ENCODE results near the gene CLRN2. TPM values are rescaled to one million over a fixed set of nuclear protein-coding genes. Genes with fewer than 3 reads are reported as not detected.

CLRN2 gene
- polyA plus RNA-seq, 1 donor from 2014 or later: not detected

- H3K9me2 ChIP-seq (ENCODE audit: insufficient read depth, low read length): no peaks in the 10 kb centered on the region
- H3K36me3 ChIP-seq (ENCODE audit: insufficient read depth, low read length): no peaks in the 10 kb centered on the region
- peak within 1 kb of the TSS; percentile 53 for H2AFZ ChIP-seq (ENCODE audit: low read depth, low read length)
- peak within 1 kb of the TSS; percentile 71 for H3K9ac ChIP-seq (ENCODE audit: low read length)
- TF ChIP-seq EZH2 (IDR thresholded peaks at IDR 0.05; ENCODE audit: borderline replicate concordance, insufficient read depth, low read length, poor library complexity, severe bottlenecking) (no peak), POLR2AphosphoS5 (IDR thresholded peaks at IDR 0.05) (peak; percentile 52), CTCF (IDR thresholded peaks at IDR 0.05; ENCODE audit: poor library complexity, severe bottlenecking) (peak; percentile 69), REST (IDR thresholded peaks at IDR 0.05; ENCODE audit: borderline replicate concordance) (peak; percentile 27), EP300 (conservative IDR thresholded peaks at IDR 0.05; ENCODE audit: poor library complexity, severe bottlenecking) (peak; percentile 30), RAD21 (conservative IDR thresholded peaks at IDR 0.05) (no peak), TAF1 (IDR thresholded peaks at IDR 0.05; ENCODE audit: low read depth) (no peak), MXI1 (conservative IDR thresholded peaks at IDR 0.05; ENCODE audit: poor library complexity, severe bottlenecking) (peak; percentile 71), SMC3 (conservative IDR thresholded peaks at IDR 0.05; ENCODE audit: poor library complexity) (peak; percentile 60)
- H3F3A ChIP-seq (ENCODE audit: insufficient read depth, low read length, poor library complexity, severe bottlenecking): no peaks in the 10 kb centered on the region
- H3K79me2 ChIP-seq (replicated peaks; ENCODE audit: insufficient read depth, low read length): no peaks in the 10 kb centered on the region
- H3K4me3 ChIP-seq (ENCODE audit: low read length): peak within 1 kb of the TSS; percentile 85
- H3K27ac ChIP-seq (ENCODE audit: low read length): peak within 1 kb of the TSS; percentile 54
- H3K9me3 ChIP-seq (ENCODE audit: low read length): no peaks in the 10 kb centered on the region
- peak within 1 kb of the TSS; percentile 94 for H3K4me2 ChIP-seq (ENCODE audit: low read length)
- H4K20me1 ChIP-seq (ENCODE audit: insufficient read depth): no peaks in the 10 kb centered on the region
- H3K27me3 ChIP-seq (ENCODE audit: insufficient read depth, low read depth, low read length): no peaks in the 10 kb centered on the region
Observed at GRCh38 chr4:17511950-17512795, 2.8 kb upstream of the CLRN2 start, which contains the start of gene QDPR. Gene QDPR, minus strand, starts transcription at chr4:17512090. Its CDS starts 36 bp downstream, at chr4:17512054.

GRCh38 chr4:17512973-17513665, 1.8 kb upstream of the CLRN2 start:
- no peak overlapping the region for H3K27ac ChIP-seq (ENCODE audit: low read length)
- no peaks in the 10 kb centered on the region for H3K9me3 ChIP-seq (ENCODE audit: low read length)
- TF ChIP-seq TAF1 (IDR thresholded peaks at IDR 0.05; ENCODE audit: low read depth) (no peak), POLR2AphosphoS5 (IDR thresholded peaks at IDR 0.05) (no peak), MXI1 (conservative IDR thresholded peaks at IDR 0.05; ENCODE audit: poor library complexity, severe bottlenecking) (no peak), REST (IDR thresholded peaks at IDR 0.05; ENCODE audit: borderline replicate concordance) (no peak), EZH2 (IDR thresholded peaks at IDR 0.05; ENCODE audit: borderline replicate concordance, insufficient read depth, low read length, poor library complexity, severe bottlenecking) (no peak), SMC3 (conservative IDR thresholded peaks at IDR 0.05; ENCODE audit: poor library complexity) (no peak), RAD21 (conservative IDR thresholded peaks at IDR 0.05) (no peak), EP300 (conservative IDR thresholded peaks at IDR 0.05; ENCODE audit: poor library complexity, severe bottlenecking) (no peak), CTCF (IDR thresholded peaks at IDR 0.05; ENCODE audit: poor library complexity, severe bottlenecking) (no peak)
- no peaks in the 10 kb centered on the region for H3K79me2 ChIP-seq (replicated peaks; ENCODE audit: insufficient read depth, low read length)
- no peak overlapping the region for H3K4me2 ChIP-seq (ENCODE audit: low read length)
- H3K9me2 ChIP-seq (ENCODE audit: insufficient read depth, low read length): no peaks in the 10 kb centered on the region
- H3K4me3 ChIP-seq (ENCODE audit: low read length): no peak overlapping the region
- H3K9ac ChIP-seq (ENCODE audit: low read length): no peak overlapping the region
- H3K27me3 ChIP-seq (ENCODE audit: insufficient read depth, low read depth, low read length): no peaks in the 10 kb centered on the region
- H2AFZ ChIP-seq (ENCODE audit: low read depth, low read length): no peak overlapping the region
- H4K20me1 ChIP-seq (ENCODE audit: insufficient read depth): no peaks in the 10 kb centered on the region
- H3F3A ChIP-seq (ENCODE audit: insufficient read depth, low read length, poor library complexity, severe bottlenecking): no peaks in the 10 kb centered on the region
- no peaks in the 10 kb centered on the region for H3K36me3 ChIP-seq (ENCODE audit: insufficient read depth, low read length)
